Caco-2 (cell line): ENCODE data around the gene KCNQ5. TPM values are rescaled to one million over a fixed set of nuclear protein-coding genes. Genes with fewer than 3 reads are reported as not detected.
"Not testable (repeated sequence)": the region's sequence is repeated elsewhere in the genome, so short reads cannot be mapped to it uniquely, and the experiment has no call there.

Experiments
- BruUV-seq: library from RNA; stranded (reverse); fragments of 400-500 nt; replicated peaks from 2 replicates; lab custom pipeline; 2021; lab: Mats Ljungman, UMichigan
- CTCF ChIA-PET: fragments of 300-600 bp; sonication (Branson Sonifier 250); formaldehyde crosslinking; loops from one replicate; lab custom pipeline; 2022; ENCODE audit warnings: antibody characterized with exemption; lab: Charles Lee
- POLR2A ChIA-PET: fragments of 300-600 bp; sonication (Branson Sonifier 250); formaldehyde crosslinking; loops from one replicate; lab custom pipeline; 2022; ENCODE audit warnings: antibody characterized with exemption; lab: Charles Lee
- DNase-seq, 2 experiments: peaks; one replicate each; pipeline versions ENCODE4 v3.0.0 to v3.0.0-alpha.2; 2020 to 2022
- H3K27me3 ChIP-seq: replicated peaks from 2 replicates; pipeline ENCODE4 v1.6.0; 2011; ENCODE audit warnings: low read length; ENCODE audit not compliant: control insufficient read depth, insufficient read depth
- H3K36me3 ChIP-seq: 2 replicates; pipeline ENCODE4 v1.5.1; 2011; ENCODE audit warnings: low read length; ENCODE audit not compliant: control insufficient read depth, insufficient read depth
- H3K4me1 ChIP-seq: fragments of 250-450 bp; sonication (Bioruptor Pico); 2 replicates; pipeline ENCODE4 v1.5.1; 2020; ENCODE audit warnings: mild to moderate bottlenecking
- H3K4me3 ChIP-seq: 2 replicates; pipeline ENCODE4 v1.5.1; 2011; ENCODE audit warnings: low read depth, mild to moderate bottlenecking, control low read depth, low read length
- H3K9me3 ChIP-seq: fragments of 250-450 bp; sonication (Bioruptor Pico); 2 replicates; pipeline ENCODE4 v1.5.1; 2020; ENCODE audit warnings: mild to moderate bottlenecking, moderate library complexity
- H3K27ac Mint-ChIP-seq: one replicate; pipeline ENCODE4 v1.8.0; 2022; ENCODE audit warnings: mixed read lengths; ENCODE audit not compliant: unreplicated experiment
- H3K27me3 Mint-ChIP-seq: one replicate; pipeline ENCODE4 v1.8.0; 2022; ENCODE audit warnings: mixed read lengths; ENCODE audit not compliant: insufficient read depth, unreplicated experiment
- H3K36me3 Mint-ChIP-seq: one replicate; pipeline ENCODE4 v1.8.0; 2022; ENCODE audit warnings: mild to moderate bottlenecking, mixed read lengths; ENCODE audit not compliant: insufficient read depth, unreplicated experiment
- H3K4me1 Mint-ChIP-seq: one replicate; pipeline ENCODE4 v1.8.0; 2022; ENCODE audit warnings: low read depth, mixed read lengths; ENCODE audit not compliant: unreplicated experiment
- H3K4me3 Mint-ChIP-seq: one replicate; pipeline ENCODE4 v1.8.0; 2022; ENCODE audit warnings: mild to moderate bottlenecking, moderate library complexity, mixed read lengths; ENCODE audit not compliant: unreplicated experiment
- H3K9me3 Mint-ChIP-seq: one replicate; pipeline ENCODE4 v1.8.0; 2022; ENCODE audit warnings: mixed read lengths; ENCODE audit not compliant: unreplicated experiment
- CTCF ChIP-seq, 2 experiments: fragments of 200-600 bp in 1 of 2; IDR thresholded peaks; 1 replicate in 1 of 2; 2 replicates in 1 of 2; pipeline versions ENCODE4 v1.5.1 to v1.8.0; 2011 to 2022; ENCODE audit warnings: antibody characterized with exemption in 1 of 2, control low read depth in 1 of 2, inconsistent platforms in 1 of 2, low read depth in 1 of 2, low read length in 1 of 2, mild to moderate bottlenecking in 1 of 2, moderate library complexity in 1 of 2; ENCODE audit not compliant: insufficient read depth in 1 of 2, severe bottlenecking in 1 of 2, unreplicated experiment in 1 of 2
- intact Hi-C: fragments of 100-400 bp; cut with micrococcal nuclease; formaldehyde crosslinking; loops from one replicate; pipeline ENCODE4 v1.10.0; 2022; ENCODE audit not compliant: unreplicated experiment
- total RNA-seq: library from RNA; stranded (reverse); gene quantifications from 2 replicates; pipeline ENCODE4 v1.2.3, GENCODE V29; 2022

KCNQ5 gene
- total RNA-seq, 1 experiment from 2014 or later: 0.20 TPM

- no peak overlapping the region for H3K4me3 Mint-ChIP-seq
- CTCF ChIA-PET: no interaction called here
- no peak for TF ChIP-seq CTCF (IDR thresholded peaks at IDR 0.05; ENCODE audit: insufficient read depth in 1 of 2, low read depth in 1 of 2, low read length in 1 of 2, severe bottlenecking in 1 of 2, unreplicated experiment in 1 of 2)
- no TSS peak for BruUV-seq
- H3K27ac Mint-ChIP-seq: no peak overlapping the region
- peaks cover 6% of the 10 kb centered on the region for H3K27me3 Mint-ChIP-seq
- POLR2A ChIA-PET: no interaction called here
- no peaks in the 10 kb centered on the region for H3K36me3 Mint-ChIP-seq
- no peaks in the 10 kb centered on the region for H3K4me1 Mint-ChIP-seq
- Histone ChIP-seq H3K4me3 (no peak overlapping the region), H3K27me3 (no peaks in the 10 kb centered on the region), H3K36me3 (no peaks in the 10 kb centered on the region), H3K9me3 (no peaks in the 10 kb centered on the region), H3K4me1 (no peaks in the 10 kb centered on the region)
- no peaks in the 10 kb centered on the region for H3K9me3 Mint-ChIP-seq
- no peak for DNase-seq
- intact Hi-C loops: no loop called here
Measured at GRCh38 chr6:72892901-72893300, 271.0 kb downstream of the KCNQ5 start.

- Mint-ChIP-seq H3K4me1 (no peaks in the 10 kb centered on the region), H3K27me3 (peaks cover 3% of the 10 kb centered on the region), H3K4me3 (no peak overlapping the region), H3K36me3 (no peaks in the 10 kb centered on the region), H3K9me3 (no peaks in the 10 kb centered on the region), H3K27ac (no peak overlapping the region)
- BruUV-seq: no TSS peak
- no peak for TF ChIP-seq CTCF (IDR thresholded peaks at IDR 0.05; ENCODE audit: insufficient read depth in 1 of 2, low read depth in 1 of 2, low read length in 1 of 2, severe bottlenecking in 1 of 2, unreplicated experiment in 1 of 2)
- no peak for DNase-seq
- H3K4me1 ChIP-seq: no peaks in the 10 kb centered on the region
- ChIA-PET CTCF (no interaction called here), POLR2A (no interaction called here)
- H3K4me3 ChIP-seq: no peak overlapping the region
- no peaks in the 10 kb centered on the region for H3K36me3 ChIP-seq
- intact Hi-C loops: no loop called here
- H3K9me3 ChIP-seq: no peaks in the 10 kb centered on the region
- H3K27me3 ChIP-seq: no peaks in the 10 kb centered on the region
Measured at GRCh38 chr6:72894091-72894490, 272.2 kb downstream of the KCNQ5 start.

- CTCF ChIA-PET, POLR2A ChIA-PET, BruUV-seq, H3K36me3 ChIP-seq, H3K4me3 Mint-ChIP-seq, H3K36me3 Mint-ChIP-seq, H3K4me1 ChIP-seq, H3K27ac Mint-ChIP-seq, H3K9me3 ChIP-seq, H3K27me3 Mint-ChIP-seq, H3K27me3 ChIP-seq, H3K4me1 Mint-ChIP-seq, intact Hi-C loops, DNase-seq, H3K4me3 ChIP-seq, H3K9me3 Mint-ChIP-seq: not testable (repeated sequence)
Measured at GRCh38 chr6:72898313-72898712, 276.4 kb downstream of the KCNQ5 start.
